B cell (primary cell): ENCODE measurements around the gene KCNT1. TPM values are rescaled to one million over a fixed set of nuclear protein-coding genes. Genes with fewer than 3 reads are reported as not detected.

Source experiments
- ATAC-seq: fragments of 200-7000 bp; cut with Tn5 transposase; one replicate; pipeline ENCODE4 v1.10.0; 2021; ENCODE audit warnings: low read depth, mild to moderate bottlenecking, moderate number of reproducible peaks, moderate library complexity
- CTCF ChIA-PET: fragments of 350-600 bp; sonication (Branson Sonifier 250); formaldehyde crosslinking; loops from one replicate; lab custom pipeline; 2021; ENCODE audit warnings: antibody characterized with exemption, inconsistent platforms; lab: Charles Lee
- POLR2A ChIA-PET: fragments of 350-600 bp; sonication (Branson Sonifier 250); formaldehyde crosslinking; loops from one replicate; lab custom pipeline; 2021; ENCODE audit warnings: antibody characterized with exemption; lab: Charles Lee
- DNase-seq: peaks from one replicate; pipeline ENCODE4 v3.0.0; 2013
- H2AFZ ChIP-seq: 2 replicates; pipeline ENCODE4 v1.6.1; 2012; ENCODE audit warnings: mild to moderate bottlenecking, low read depth, low read length; ENCODE audit not compliant: insufficient read depth, poor library complexity, severe bottlenecking
- H3K27ac ChIP-seq, 2 donors: 1 replicate in 1 of 2; 2 replicates in 1 of 2; pipeline ENCODE4 v1.5.1; 2012 to 2013; ENCODE audit warnings: low read length in 2 of 2, mild to moderate bottlenecking in 2 of 2, moderate library complexity in 1 of 2
- H3K27me3 ChIP-seq, 4 experiments: fragments of 200-600 bp in 1 of 4; sonication (generic) in 1 of 4; replicated peaks in 1 of 4; 1 replicate in 2 of 4; 2 replicates in 2 of 4; pipeline versions ENCODE4 v1.6.1 to v1.7.0; 2013 to 2016; ENCODE audit warnings: low read length in 3 of 4, mild to moderate bottlenecking in 2 of 4, mixed read lengths in 1 of 4, moderate library complexity in 1 of 4; ENCODE audit not compliant: insufficient read depth in 4 of 4, control insufficient read depth in 3 of 4; ENCODE audit errors: control extremely low read depth in 1 of 4
- H3K36me3 ChIP-seq, 2 experiments: replicated peaks in 1 of 2; 1 replicate in 1 of 2; 2 replicates in 1 of 2; pipeline versions ENCODE4 v1.6.1 to v1.7.1; 2013; ENCODE audit warnings: low read length in 1 of 2; ENCODE audit not compliant: insufficient read depth in 2 of 2, control insufficient read depth in 1 of 2; ENCODE audit errors: control extremely low read depth in 1 of 2, extremely low read depth in 1 of 2
- H3K4me1 ChIP-seq, 2 donors: fragments of 200-600 bp in 1 of 2; sonication (generic) in 1 of 2; 1 replicate in 1 of 2; 2 replicates in 1 of 2; pipeline versions ENCODE4 v1.5.1 to v1.6.1; 2013 to 2017; ENCODE audit warnings: low read length in 2 of 2; ENCODE audit not compliant: control insufficient read depth in 2 of 2, insufficient read depth in 2 of 2
- H3K4me2 ChIP-seq: replicated peaks from 2 replicates; pipeline ENCODE3; 2012; ENCODE audit warnings: mild to moderate bottlenecking, low read depth, low read length; ENCODE audit not compliant: poor library complexity, severe bottlenecking
- H3K4me3 ChIP-seq, 5 experiments: fragments of 200-600 bp in 1 of 5; sonication (generic) in 1 of 5; 1 replicate in 3 of 5; 2 replicates in 2 of 5; pipeline versions ENCODE4 v1.5.1 to v1.7.0; 2011 to 2016; ENCODE audit warnings: low read length in 4 of 5, mild to moderate bottlenecking in 4 of 5, low read depth in 2 of 5, control low read depth in 1 of 5, moderate library complexity in 1 of 5; ENCODE audit not compliant: insufficient read depth in 1 of 5; ENCODE audit errors: control extremely low read depth in 1 of 5, extremely low read depth in 1 of 5
- H3K79me2 ChIP-seq: fragments of 200-600 bp; sonication (generic); one replicate; pipeline ENCODE4 v1.6.0; 2016; ENCODE audit warnings: low read length; ENCODE audit not compliant: control insufficient read depth, insufficient read depth
- H3K9ac ChIP-seq: fragments of 200-600 bp; sonication (generic); 2 replicates; pipeline ENCODE4 v1.6.1; 2017; ENCODE audit warnings: mild to moderate bottlenecking, low read length, moderate library complexity
- H3K9me3 ChIP-seq, 3 donors: one replicate each; pipeline versions ENCODE4 v1.6.1 to v1.7.1; 2013; ENCODE audit warnings: low read length in 2 of 3; ENCODE audit not compliant: control insufficient read depth in 2 of 3, insufficient read depth in 1 of 3; ENCODE audit errors: control extremely low read depth in 1 of 3
- H4K20me1 ChIP-seq: 2 replicates; pipeline ENCODE4 v1.6.0; 2012; ENCODE audit warnings: mild to moderate bottlenecking, low read length; ENCODE audit not compliant: insufficient read depth, control insufficient read depth, poor library complexity, severe bottlenecking
- H3K27ac Mint-ChIP-seq: one replicate; pipeline ENCODE4 v1.8.0; 2021; ENCODE audit warnings: mixed read lengths
- H3K27me3 Mint-ChIP-seq: one replicate; pipeline ENCODE4 v1.8.0; 2021; ENCODE audit warnings: mixed read lengths
- H3K4me1 Mint-ChIP-seq: one replicate; pipeline ENCODE4 v1.8.0; 2021; ENCODE audit warnings: mixed read lengths
- H3K4me3 Mint-ChIP-seq: one replicate; pipeline ENCODE4 v1.8.0; 2021; ENCODE audit warnings: mixed read lengths
- H3K9me3 Mint-ChIP-seq: one replicate; pipeline ENCODE4 v1.8.0; 2022; ENCODE audit warnings: mixed read lengths; ENCODE audit not compliant: insufficient read depth
- EZH2 ChIP-seq: IDR thresholded peaks from 2 replicates; pipeline ENCODE4 v1.6.1; 2012; ENCODE audit warnings: borderline replicate concordance, low read depth, mild to moderate bottlenecking, moderate library complexity, low read length; ENCODE audit not compliant: insufficient read depth, poor library complexity, severe bottlenecking
- WGBS: methylation state at CpG from one replicate; pipeline ENCODE4 v1.1.5; 2013; ENCODE audit warnings: missing lambda C conversion rate; ENCODE audit not compliant: insufficient coverage; 5-methylcytosine and 5-hydroxymethylcytosine counted together
- intact Hi-C: fragments of 100-400 bp; cut with micrococcal nuclease; formaldehyde crosslinking; loops from one replicate; pipeline ENCODE4 v1.10.0; 2022
- polyA plus RNA-seq: library from polyadenylated mRNA; depleted of rRNA; stranded (reverse); fragments of >200 nt; gene quantifications from 2 replicates; pipeline ENCODE4 v1.2.3, GENCODE V29; 2012
- total RNA-seq, 2 donors: library from RNA; stranded (reverse); fragments of 120-200 nt in 1 of 2; gene quantifications; 1 replicate in 1 of 2; 2 replicates in 1 of 2; pipeline versions ENCODE4 v1.2.3 to v1.2.4, GENCODE V29; 2013 to 2022
- TF ChIP-seq, protein P1 (sequence below): fragments of 200-600 bp; IDR thresholded peaks from one replicate; pipeline ENCODE4 v1.8.0; 2022; ENCODE audit warnings: antibody characterized with exemption, mild to moderate bottlenecking

Gene KCNT1
- total and polyA plus RNA-seq, 2 donors (not counting 1 experiment from before 2014, with no cell fraction given), result not detected

DNA sequence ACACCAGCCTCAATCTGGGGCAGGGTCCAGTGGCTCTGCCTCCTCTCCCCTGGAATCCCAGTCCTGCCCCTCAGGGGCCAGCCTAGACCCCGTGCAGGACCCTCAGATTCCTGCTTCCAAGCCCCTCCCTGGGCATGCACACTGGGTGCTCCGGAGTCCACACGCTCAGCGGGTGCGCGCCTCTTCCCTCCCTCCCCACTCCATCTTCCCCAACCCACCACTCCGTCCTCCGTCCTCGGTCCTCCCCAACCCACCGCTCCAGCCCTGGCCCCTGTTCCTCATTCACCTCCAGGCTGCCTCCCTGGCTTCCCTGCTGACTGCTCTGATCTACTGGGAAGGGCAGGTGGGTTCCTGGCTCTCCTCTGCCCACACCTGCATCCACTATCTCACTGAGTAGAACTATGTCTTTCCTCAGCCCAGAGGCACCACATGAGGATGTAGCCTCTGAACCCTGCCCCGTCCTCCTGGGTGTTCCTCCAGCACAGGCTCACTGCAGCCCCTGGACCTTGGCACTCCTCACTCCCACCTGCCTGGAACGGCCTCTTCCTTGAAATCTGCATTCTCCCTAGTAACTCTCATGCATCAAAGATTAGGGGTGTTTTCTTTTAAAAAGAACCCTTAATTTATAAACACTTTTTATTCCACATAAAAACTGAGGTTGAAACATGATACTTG, 112.6 kb downstream of the KCNT1 start:
- TF ChIP-seq EZH2, result no peak
- TF ChIP-seq, protein P1, sequence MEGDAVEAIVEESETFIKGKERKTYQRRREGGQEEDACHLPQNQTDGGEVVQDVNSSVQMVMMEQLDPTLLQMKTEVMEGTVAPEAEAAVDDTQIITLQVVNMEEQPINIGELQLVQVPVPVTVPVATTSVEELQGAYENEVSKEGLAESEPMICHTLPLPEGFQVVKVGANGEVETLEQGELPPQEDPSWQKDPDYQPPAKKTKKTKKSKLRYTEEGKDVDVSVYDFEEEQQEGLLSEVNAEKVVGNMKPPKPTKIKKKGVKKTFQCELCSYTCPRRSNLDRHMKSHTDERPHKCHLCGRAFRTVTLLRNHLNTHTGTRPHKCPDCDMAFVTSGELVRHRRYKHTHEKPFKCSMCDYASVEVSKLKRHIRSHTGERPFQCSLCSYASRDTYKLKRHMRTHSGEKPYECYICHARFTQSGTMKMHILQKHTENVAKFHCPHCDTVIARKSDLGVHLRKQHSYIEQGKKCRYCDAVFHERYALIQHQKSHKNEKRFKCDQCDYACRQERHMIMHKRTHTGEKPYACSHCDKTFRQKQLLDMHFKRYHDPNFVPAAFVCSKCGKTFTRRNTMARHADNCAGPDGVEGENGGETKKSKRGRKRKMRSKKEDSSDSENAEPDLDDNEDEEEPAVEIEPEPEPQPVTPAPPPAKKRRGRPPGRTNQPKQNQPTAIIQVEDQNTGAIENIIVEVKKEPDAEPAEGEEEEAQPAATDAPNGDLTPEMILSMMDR, result no peak
- no peaks in the 10 kb centered on the region for H3K27me3 Mint-ChIP-seq
- H3K27ac ChIP-seq, result no peak overlapping the region
- H3K4me1 Mint-ChIP-seq, result no peaks in the 10 kb centered on the region
- no peaks in the 10 kb centered on the region for H3K79me2 ChIP-seq
- no peak overlapping the region for H3K4me2 ChIP-seq
- no peaks in the 10 kb centered on the region for H3K27me3 ChIP-seq
- no peak overlapping the region for H3K9ac ChIP-seq
- no peaks in the 10 kb centered on the region for H3K9me3 ChIP-seq
- H3K27ac Mint-ChIP-seq, result no peak overlapping the region
- H2AFZ ChIP-seq, result no peak overlapping the region
- no peaks in the 10 kb centered on the region for H3K4me1 ChIP-seq
- 97% methylated on average over 11 of the region's 12 CpGs for WGBS
- ATAC-seq (no peak), DNase-seq (no peak)
- H3K4me3 Mint-ChIP-seq, result no peak overlapping the region
- H3K9me3 Mint-ChIP-seq, result no peaks in the 10 kb centered on the region
- POLR2A ChIA-PET, result no interaction called here
- H3K36me3 ChIP-seq, result peaks cover 2 to 67% of the 10 kb centered on the region in 2 experiments
- no peaks in the 10 kb centered on the region for H4K20me1 ChIP-seq
- H3K4me3 ChIP-seq, result no peak overlapping the region
- CTCF ChIA-PET, result no interaction called here
- intact Hi-C loops, result no loop called here

DNA sequence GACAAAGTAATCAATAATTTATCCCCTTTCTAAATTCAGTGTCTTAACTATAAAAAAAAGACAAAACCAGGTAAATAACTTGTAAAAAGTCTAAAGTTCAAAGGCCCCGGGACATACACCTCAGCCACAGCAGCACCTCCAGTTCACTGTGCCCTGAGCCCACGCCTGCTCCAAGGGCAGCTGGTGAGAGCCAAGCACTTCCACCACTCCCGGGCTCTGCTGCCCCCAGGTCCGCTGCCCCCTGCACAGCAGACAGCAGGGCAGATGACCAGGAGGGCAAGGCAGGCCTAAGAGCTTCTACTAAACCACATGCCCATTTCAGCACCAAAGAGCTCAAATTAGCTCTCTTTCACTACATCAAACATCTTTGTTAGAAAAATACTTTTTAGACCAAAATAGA, 113.4 kb downstream of the KCNT1 start:
- no peaks in the 10 kb centered on the region for H3K27me3 ChIP-seq
- no peak overlapping the region for H3K9ac ChIP-seq
- Mint-ChIP-seq H3K27ac (no peak overlapping the region), H3K4me1 (no peaks in the 10 kb centered on the region), H3K27me3 (no peaks in the 10 kb centered on the region), H3K9me3 (no peaks in the 10 kb centered on the region), H3K4me3 (no peak overlapping the region)
- intact Hi-C loops, result no loop called here
- H2AFZ ChIP-seq, result no peak overlapping the region
- WGBS, result 94% methylated on average over 4 of the region's 4 CpGs
- H3K36me3 ChIP-seq, result peaks cover 2 to 73% of the 10 kb centered on the region in 2 experiments
- DNase-seq (no peak), ATAC-seq (no peak)
- H3K79me2 ChIP-seq, result no peaks in the 10 kb centered on the region
- no peaks in the 10 kb centered on the region for H4K20me1 ChIP-seq
- no peak overlapping the region for H3K4me3 ChIP-seq
- no peak overlapping the region for H3K27ac ChIP-seq
- ChIA-PET POLR2A (no interaction called here), CTCF (no interaction called here)
- no peaks in the 10 kb centered on the region for H3K9me3 ChIP-seq
- H3K4me2 ChIP-seq, result no peak overlapping the region
- no peak for TF ChIP-seq EZH2
- TF ChIP-seq, protein P1, result no peak
- no peaks in the 10 kb centered on the region for H3K4me1 ChIP-seq
